CD8-positive, alpha-beta memory T cell (primary cell): Measurements from ENCODE around the gene FILIP1L. TPM values are rescaled to one million over a fixed set of nuclear protein-coding genes. Genes with fewer than 3 reads are reported as not detected.

Experiments
- CTCF ChIA-PET: fragments of 350-600 bp; sonication (Branson Sonifier 250); formaldehyde crosslinking; loops from one replicate; lab custom pipeline; 2021; ENCODE audit warnings: antibody characterized with exemption; lab: Charles Lee
- POLR2A ChIA-PET: fragments of 350-600 bp; sonication (Branson Sonifier 250); formaldehyde crosslinking; loops from one replicate; lab custom pipeline; 2021; ENCODE audit warnings: antibody characterized with exemption; lab: Charles Lee
- DNase-seq, 5 donors: peaks; one replicate each; pipeline versions ENCODE4 v3.0.0 to v3.0.0-alpha.2; 2020 to 2022; ENCODE audit warnings: mixed read lengths in 1 of 5
- H3K27ac ChIP-seq: one replicate; pipeline ENCODE4 v1.7.0; 2013; ENCODE audit warnings: low read depth, mild to moderate bottlenecking, low read length, moderate library complexity
- H3K27me3 ChIP-seq: 2 replicates; pipeline ENCODE4 v1.7.0; 2013; ENCODE audit warnings: low read length, mild to moderate bottlenecking; ENCODE audit not compliant: insufficient read depth, poor library complexity, severe bottlenecking
- H3K36me3 ChIP-seq: 2 replicates; pipeline ENCODE4 v1.7.0; 2013; ENCODE audit warnings: mild to moderate bottlenecking, low read length, moderate library complexity; ENCODE audit not compliant: insufficient read depth
- H3K4me1 ChIP-seq: 2 replicates; pipeline ENCODE4 v1.7.0; 2013; ENCODE audit warnings: mild to moderate bottlenecking, low read length, moderate library complexity; ENCODE audit not compliant: insufficient read depth
- H3K4me3 ChIP-seq: 2 replicates; pipeline ENCODE4 v1.7.0; 2013; ENCODE audit warnings: mild to moderate bottlenecking, low read length
- H3K9me3 ChIP-seq: 2 replicates; pipeline ENCODE4 v1.7.0; 2013; ENCODE audit warnings: mild to moderate bottlenecking, low read length
- H3K27ac Mint-ChIP-seq, 8 donors: one replicate each; pipeline ENCODE4 v1.8.0; 2020 to 2021; ENCODE audit warnings: mixed read lengths in 8 of 8, mild to moderate bottlenecking in 6 of 8, inconsistent platforms in 3 of 8, moderate library complexity in 3 of 8
- H3K27me3 Mint-ChIP-seq, 2 donors: one replicate each; pipeline ENCODE4 v1.8.0; 2020 to 2021; ENCODE audit warnings: mixed read lengths in 2 of 2, mild to moderate bottlenecking in 1 of 2, moderate library complexity in 1 of 2
- H3K36me3 Mint-ChIP-seq, 3 donors: one replicate each; pipeline ENCODE4 v1.8.0; 2020 to 2021; ENCODE audit warnings: mixed read lengths in 3 of 3, inconsistent platforms in 1 of 3, mild to moderate bottlenecking in 1 of 3
- H3K4me1 Mint-ChIP-seq, 3 donors: one replicate each; pipeline ENCODE4 v1.8.0; 2020 to 2021; ENCODE audit warnings: mixed read lengths in 3 of 3, inconsistent platforms in 1 of 3, mild to moderate bottlenecking in 1 of 3
- H3K4me3 Mint-ChIP-seq, 7 donors: one replicate each; pipeline ENCODE4 v1.8.0; 2020 to 2021; ENCODE audit warnings: mixed read lengths in 7 of 7, mild to moderate bottlenecking in 6 of 7, moderate library complexity in 4 of 7, inconsistent platforms in 2 of 7
- H3K9me3 Mint-ChIP-seq, 5 donors: one replicate each; pipeline ENCODE4 v1.8.0; 2020 to 2022; ENCODE audit warnings: mixed read lengths in 5 of 5, mild to moderate bottlenecking in 3 of 5, moderate library complexity in 2 of 5, inconsistent platforms in 1 of 5
- polyA plus RNA-seq: library from polyadenylated mRNA; unstranded; fragments of 300-500 nt; fragmentation: Illumina TruSeq; gene quantifications from one replicate; pipeline ENCODE4 v1.2.3, GENCODE V29; 2021
- total RNA-seq, 2 experiments: library from RNA; stranded (reverse); gene quantifications; one replicate each; pipeline ENCODE4 v1.2.3, GENCODE V29; 2021

The FILIP1L gene
- total and polyA plus RNA-seq, 3 experiments from 2014 or later = 0.12 to 0.27 (median 0.20) TPM

DNA sequence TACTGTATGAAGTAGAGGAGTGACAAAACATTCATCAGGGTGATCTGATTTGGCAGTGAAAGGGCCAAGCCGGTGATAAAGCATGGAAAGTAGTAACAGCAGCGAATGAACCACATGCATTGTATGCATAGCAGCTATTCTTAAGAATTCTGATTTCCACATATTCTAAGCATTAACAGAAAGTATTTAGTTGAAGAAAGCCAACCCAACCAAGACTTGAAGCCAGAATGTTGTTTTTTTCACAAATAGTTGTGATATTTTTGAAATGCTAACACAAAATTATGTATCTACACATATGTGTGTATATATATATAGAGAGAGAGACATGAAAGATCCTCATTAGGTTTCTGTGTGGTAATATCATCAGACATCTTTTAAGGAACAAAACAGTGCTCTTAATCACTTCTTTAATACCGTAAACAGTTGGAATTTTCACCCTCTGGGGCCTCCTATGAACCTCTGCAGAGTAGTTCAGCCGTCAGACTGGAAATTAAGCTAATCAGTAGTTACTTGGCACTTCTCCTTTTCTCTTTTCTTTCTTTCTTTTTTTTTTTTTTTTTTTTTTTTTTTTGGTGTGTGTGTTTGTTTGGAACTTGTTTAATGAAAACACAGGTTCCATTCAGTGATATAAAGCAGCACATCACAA is 157.0 kb downstream of the FILIP1L start:
- H3K4me3 Mint-ChIP-seq = no peak overlapping the region
- CTCF ChIA-PET = no interaction called here
- Histone ChIP-seq H3K4me3 (no peak overlapping the region), H3K27me3 (no peaks in the 10 kb centered on the region), H3K36me3 (no peaks in the 10 kb centered on the region), H3K27ac (no peak overlapping the region), H3K4me1 (no peaks in the 10 kb centered on the region), H3K9me3 (no peaks in the 10 kb centered on the region)
- no peak overlapping the region for H3K27ac Mint-ChIP-seq
- no peak for DNase-seq
- peaks cover 0 to 7% (median 3%) of the 10 kb centered on the region in 3 donors for H3K36me3 Mint-ChIP-seq
- no peaks in the 10 kb centered on the region for H3K9me3 Mint-ChIP-seq
- no peaks in the 10 kb centered on the region for H3K27me3 Mint-ChIP-seq
- POLR2A ChIA-PET = no interaction called here
- no peaks in the 10 kb centered on the region for H3K4me1 Mint-ChIP-seq

DNA sequence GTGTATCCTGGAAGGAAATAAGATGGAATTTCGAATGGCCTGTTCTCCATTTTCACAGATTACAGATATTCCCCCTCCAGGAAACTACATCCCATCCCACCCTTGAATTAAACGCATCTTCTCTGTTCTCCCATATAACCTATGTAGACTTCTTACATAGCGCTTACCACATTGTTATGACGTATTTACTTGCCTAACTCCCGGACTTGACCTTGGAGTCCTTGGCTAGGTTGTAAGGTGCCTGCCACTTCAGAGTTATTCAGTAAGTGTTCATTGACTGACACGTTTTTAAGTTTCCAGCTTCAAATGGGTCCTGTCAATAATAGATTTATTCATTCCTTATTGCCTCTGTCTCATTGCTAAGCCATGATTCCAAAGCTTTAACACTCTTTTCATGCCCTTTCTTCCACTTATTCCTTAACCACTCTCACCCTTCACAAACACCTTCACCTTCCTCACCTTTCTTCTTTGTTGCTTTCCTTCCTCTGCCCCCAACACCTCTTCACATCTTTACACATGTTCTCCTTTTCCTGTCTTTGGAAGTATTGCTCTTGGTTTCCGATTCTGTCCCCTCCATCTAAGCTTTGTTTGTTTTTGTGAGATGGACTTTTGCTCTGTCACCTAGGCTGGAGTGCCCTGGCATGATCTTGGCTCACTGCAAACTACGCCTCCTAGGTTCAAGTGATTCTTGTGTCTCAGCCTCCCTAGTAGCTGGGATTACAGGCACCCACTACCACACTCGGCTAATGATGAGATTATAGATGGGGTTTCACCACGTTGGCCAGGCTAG is 158.3 kb downstream of the FILIP1L start:
- Histone ChIP-seq H3K9me3 (no peaks in the 10 kb centered on the region), H3K4me3 (no peak overlapping the region), H3K36me3 (no peaks in the 10 kb centered on the region), H3K27ac (no peak overlapping the region), H3K4me1 (no peaks in the 10 kb centered on the region), H3K27me3 (no peaks in the 10 kb centered on the region)
- CTCF ChIA-PET = no interaction called here
- POLR2A ChIA-PET = no interaction called here
- Mint-ChIP-seq H3K9me3 (no peaks in the 10 kb centered on the region), H3K4me3 (no peak overlapping the region), H3K4me1 (no peaks in the 10 kb centered on the region), H3K36me3 (peaks cover 0 to 3% (median 0%) of the 10 kb centered on the region in 3 donors), H3K27ac (peak overlapping the region in 1 of 8 donors; percentile 63), H3K27me3 (no peaks in the 10 kb centered on the region)
- no peak for DNase-seq

DNA sequence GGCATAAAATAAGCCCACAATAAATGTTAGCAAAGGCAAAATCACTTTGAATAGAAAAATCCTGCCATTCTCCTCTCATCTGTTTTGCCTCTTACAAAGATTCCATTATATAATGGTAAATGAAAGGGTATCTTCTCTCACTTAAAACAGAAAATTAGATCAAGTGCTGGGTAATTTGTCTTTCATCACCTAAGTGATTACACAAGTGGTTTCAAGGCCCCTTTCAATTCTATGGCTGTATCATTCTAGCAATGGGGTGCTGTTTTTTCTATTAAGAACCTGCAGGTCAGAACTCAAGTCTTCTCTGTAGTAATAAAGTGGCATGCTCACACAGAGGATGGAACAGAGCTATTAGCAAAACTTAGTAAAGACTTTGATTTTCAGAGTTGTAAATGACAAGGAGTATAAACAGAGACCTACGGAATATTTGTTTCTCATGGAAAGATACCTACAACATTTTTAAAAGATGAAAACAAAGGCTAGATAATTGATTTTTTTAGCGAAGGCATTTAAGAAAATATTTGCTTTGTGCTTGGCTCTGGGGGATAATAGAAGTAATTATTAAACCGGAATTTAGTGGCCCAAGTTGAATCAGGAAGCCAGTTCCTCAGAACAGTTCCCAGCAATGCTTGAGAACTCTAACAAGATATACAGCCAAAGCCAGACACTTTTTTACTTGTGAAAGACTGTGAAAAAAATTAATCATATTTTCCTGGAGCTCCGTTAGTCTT is 159.2 kb downstream of the FILIP1L start:
- H3K27ac Mint-ChIP-seq = no peak overlapping the region
- H3K27me3 ChIP-seq = no peaks in the 10 kb centered on the region
- ChIA-PET CTCF (no interaction called here), POLR2A (no interaction called here)
- H3K4me1 Mint-ChIP-seq = no peaks in the 10 kb centered on the region
- H3K9me3 Mint-ChIP-seq = no peaks in the 10 kb centered on the region
- no peak overlapping the region for H3K4me3 ChIP-seq
- no peak overlapping the region for H3K4me3 Mint-ChIP-seq
- no peaks in the 10 kb centered on the region for H3K9me3 ChIP-seq
- peaks cover 0 to 1% (median 0%) of the 10 kb centered on the region in 3 donors for H3K36me3 Mint-ChIP-seq
- H3K27ac ChIP-seq = no peak overlapping the region
- H3K27me3 Mint-ChIP-seq = no peaks in the 10 kb centered on the region
- H3K36me3 ChIP-seq = no peaks in the 10 kb centered on the region
- no peak for DNase-seq
- H3K4me1 ChIP-seq = no peaks in the 10 kb centered on the region

DNA sequence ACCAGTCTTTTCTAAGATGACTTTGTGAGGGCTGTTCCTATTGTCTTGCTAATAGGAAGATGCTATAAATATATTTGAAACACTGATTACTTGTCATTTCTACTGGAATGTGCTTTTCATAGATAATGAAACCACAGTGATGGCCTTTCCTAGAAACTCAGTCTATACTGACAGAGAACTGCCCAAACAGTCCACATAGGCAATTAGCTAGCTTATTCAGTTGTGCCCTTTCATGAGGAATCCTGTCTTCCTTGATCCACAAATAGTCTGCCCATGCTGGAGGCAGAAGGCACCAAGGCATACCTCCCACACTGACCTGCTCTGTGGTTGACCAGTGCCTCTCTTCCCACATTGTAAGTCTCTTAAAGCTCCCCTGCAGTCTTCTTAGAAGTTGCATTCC is 160.7 kb downstream of the FILIP1L start:
- H3K9me3 ChIP-seq = no peaks in the 10 kb centered on the region
- H3K27ac ChIP-seq = no peak overlapping the region
- H3K9me3 Mint-ChIP-seq = no peaks in the 10 kb centered on the region
- CTCF ChIA-PET = no interaction called here
- H3K4me1 Mint-ChIP-seq = no peaks in the 10 kb centered on the region
- H3K4me1 ChIP-seq = no peaks in the 10 kb centered on the region
- H3K36me3 ChIP-seq = no peaks in the 10 kb centered on the region
- H3K27me3 Mint-ChIP-seq = no peaks in the 10 kb centered on the region
- H3K4me3 Mint-ChIP-seq = no peak overlapping the region
- POLR2A ChIA-PET = no interaction called here
- peaks cover 0 to 1% (median 0%) of the 10 kb centered on the region in 3 donors for H3K36me3 Mint-ChIP-seq
- H3K27me3 ChIP-seq = no peaks in the 10 kb centered on the region
- DNase-seq = no peak
- no peak overlapping the region for H3K4me3 ChIP-seq
- H3K27ac Mint-ChIP-seq = peak overlapping the region in 1 of 8 donors; percentile 2

DNA sequence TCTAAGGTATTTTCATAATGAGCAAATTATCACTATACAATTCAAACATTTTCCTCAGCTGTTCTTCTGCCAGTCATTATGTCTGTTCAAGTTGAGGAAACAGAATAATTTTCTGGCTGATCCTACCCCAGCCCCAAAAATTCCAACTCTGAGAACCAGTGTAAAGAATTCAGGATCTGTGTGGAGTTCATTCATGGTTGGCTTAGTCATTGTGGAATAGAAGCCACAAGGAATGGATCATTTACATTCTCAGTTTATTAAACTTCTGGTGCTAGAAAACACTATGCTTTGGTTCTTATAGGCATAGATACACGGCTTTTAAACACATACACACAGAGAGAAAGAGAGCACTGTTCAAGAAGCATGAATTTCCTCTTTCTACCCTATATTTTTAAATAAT is 162.0 kb downstream of the FILIP1L start:
- Histone ChIP-seq H3K9me3 (no peaks in the 10 kb centered on the region), H3K4me1 (no peaks in the 10 kb centered on the region), H3K4me3 (no peak overlapping the region), H3K27me3 (no peaks in the 10 kb centered on the region), H3K36me3 (no peaks in the 10 kb centered on the region), H3K27ac (no peak overlapping the region)
- Mint-ChIP-seq H3K4me3 (no peak overlapping the region), H3K36me3 (peaks cover 0 to 1% (median 0%) of the 10 kb centered on the region in 3 donors), H3K9me3 (no peaks in the 10 kb centered on the region), H3K27ac (no peak overlapping the region), H3K27me3 (no peaks in the 10 kb centered on the region), H3K4me1 (no peaks in the 10 kb centered on the region)
- no peak for DNase-seq
- POLR2A ChIA-PET = no interaction called here
- CTCF ChIA-PET = no interaction called here

DNA sequence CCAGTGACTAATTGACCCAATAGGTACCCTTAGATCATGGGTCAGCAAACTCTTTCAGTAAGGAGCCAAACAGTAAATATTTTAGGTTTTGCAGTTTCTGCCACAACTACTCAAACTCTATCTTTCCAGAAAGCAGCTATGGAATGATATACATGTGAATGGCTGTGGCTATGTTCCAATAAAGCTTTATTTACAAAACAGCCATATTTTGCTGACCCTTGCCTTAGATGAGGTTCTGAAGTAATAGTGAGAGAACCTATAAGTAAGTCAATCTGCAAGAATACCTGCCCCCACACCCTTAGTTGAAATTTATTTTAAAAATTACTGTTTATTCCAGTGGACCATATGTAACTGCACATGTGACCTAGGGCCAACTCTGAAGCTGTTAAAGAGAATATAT is 162.6 kb downstream of the FILIP1L start:
- POLR2A ChIA-PET = no interaction called here
- H3K9me3 Mint-ChIP-seq = no peaks in the 10 kb centered on the region
- no peaks in the 10 kb centered on the region for H3K27me3 ChIP-seq
- no peaks in the 10 kb centered on the region for H3K36me3 ChIP-seq
- DNase-seq = no peak
- H3K4me1 Mint-ChIP-seq = no peaks in the 10 kb centered on the region
- no peaks in the 10 kb centered on the region for H3K4me1 ChIP-seq
- H3K4me3 ChIP-seq = no peak overlapping the region
- H3K9me3 ChIP-seq = no peaks in the 10 kb centered on the region
- H3K27ac ChIP-seq = no peak overlapping the region
- H3K4me3 Mint-ChIP-seq = no peak overlapping the region
- peaks cover 0 to 1% (median 0%) of the 10 kb centered on the region in 3 donors for H3K36me3 Mint-ChIP-seq
- no peaks in the 10 kb centered on the region for H3K27me3 Mint-ChIP-seq
- CTCF ChIA-PET = no interaction called here
- no peak overlapping the region for H3K27ac Mint-ChIP-seq

DNA sequence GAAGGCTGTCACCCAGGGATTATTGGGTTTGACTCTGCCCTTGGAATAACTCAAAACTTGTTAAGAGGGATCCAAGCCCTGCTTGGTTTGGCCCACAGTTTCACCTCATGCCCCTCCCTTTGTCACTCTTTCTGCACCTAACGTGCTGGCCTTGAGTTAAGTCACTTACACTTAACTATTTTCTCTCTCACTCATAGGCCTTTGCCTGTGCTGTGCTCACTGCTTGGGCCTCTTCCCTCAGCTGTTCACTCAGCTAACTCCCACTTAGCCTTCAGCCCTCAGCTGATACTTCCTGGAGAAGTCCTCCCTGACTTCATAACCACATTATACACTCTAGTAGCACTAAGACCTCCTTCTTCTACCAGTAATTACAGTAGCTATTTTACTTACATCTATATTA is 163.4 kb downstream of the FILIP1L start:
- no peak overlapping the region for H3K4me3 ChIP-seq
- Mint-ChIP-seq H3K9me3 (no peaks in the 10 kb centered on the region), H3K36me3 (no peaks in the 10 kb centered on the region), H3K27ac (peak overlapping the region in 1 of 8 donors; percentile 16), H3K4me3 (no peak overlapping the region), H3K27me3 (no peaks in the 10 kb centered on the region), H3K4me1 (no peaks in the 10 kb centered on the region)
- no peak overlapping the region for H3K27ac ChIP-seq
- H3K9me3 ChIP-seq = no peaks in the 10 kb centered on the region
- no peak for DNase-seq
- H3K27me3 ChIP-seq = no peaks in the 10 kb centered on the region
- POLR2A ChIA-PET = no interaction called here
- CTCF ChIA-PET = no interaction called here
- H3K36me3 ChIP-seq = no peaks in the 10 kb centered on the region
- no peaks in the 10 kb centered on the region for H3K4me1 ChIP-seq
